HepG2 (cell line): ENCODE data around the gene MTRFR. TPM values are rescaled to one million over a fixed set of nuclear protein-coding genes. Genes with fewer than 3 reads are reported as not detected.

Source experiments
- EZH2 ChIP-seq: conservative IDR thresholded peaks from 2 replicates; pipeline ENCODE4 v1.6.1; 2012; ENCODE audit warnings: mild to moderate bottlenecking, low read depth, low read length, moderate library complexity
- FOSL2 ChIP-seq: sonication (generic); formaldehyde crosslinking; IDR thresholded peaks from 2 replicates; pipeline ENCODE4 v1.4.0; 2020; ENCODE audit warnings: missing genetic modification reagents
- HOXA7 ChIP-seq: sonication (generic); formaldehyde crosslinking; IDR thresholded peaks from 2 replicates; pipeline ENCODE4 v1.8.1; 2022; ENCODE audit warnings: mild to moderate bottlenecking, missing genetic modification reagents, moderate library complexity
- KLF11 ChIP-seq: IDR thresholded peaks from 2 replicates; pipeline ENCODE4 v1.6.1; 2016; ENCODE audit warnings: missing compliant biosample characterization
- PCBP2 ChIP-seq: fragments of 200-400 bp; formaldehyde crosslinking; optimal IDR thresholded peaks from 2 replicates; pipeline ENCODE3; 2018; ENCODE audit warnings: low read length, low read depth; ENCODE audit not compliant: poor library complexity, severe bottlenecking
- POGK ChIP-seq: sonication (generic); formaldehyde crosslinking; conservative IDR thresholded peaks from 2 replicates; pipeline ENCODE4 v1.8.0; 2022; ENCODE audit warnings: mild to moderate bottlenecking, moderate library complexity, missing genetic modification reagents
- PRMT3 ChIP-seq: sonication (generic); formaldehyde crosslinking; IDR thresholded peaks from 2 replicates; pipeline ENCODE4 v1.8.1; 2022; ENCODE audit warnings: low read depth, mild to moderate bottlenecking, moderate library complexity, missing genetic modification reagents, borderline replicate concordance
- SOX5 ChIP-seq: IDR thresholded peaks from 2 replicates; pipeline ENCODE4 v1.6.1; 2016; ENCODE audit warnings: borderline replicate concordance
- TERF1 ChIP-seq: sonication (generic); formaldehyde crosslinking; IDR thresholded peaks from 2 replicates; pipeline ENCODE4 v1.8.0; 2022; ENCODE audit warnings: mild to moderate bottlenecking, missing genetic modification reagents, moderate library complexity
- THYN1 ChIP-seq: sonication (generic); formaldehyde crosslinking; IDR thresholded peaks from 2 replicates; pipeline ENCODE4 v1.8.1; 2023; ENCODE audit warnings: low read depth, mild to moderate bottlenecking, moderate library complexity, missing genetic modification reagents, borderline replicate concordance
- ZC3H4 ChIP-seq: sonication (generic); formaldehyde crosslinking; IDR thresholded peaks from 2 replicates; pipeline ENCODE4 v1.4.0; 2020; ENCODE audit warnings: missing genetic modification reagents, borderline replicate concordance
- ZNF121 ChIP-seq: sonication (generic); formaldehyde crosslinking; IDR thresholded peaks from 2 replicates; pipeline ENCODE4 v1.5.0; 2020; ENCODE audit warnings: mild to moderate bottlenecking, missing genetic modification reagents
- ZNF160 ChIP-seq: sonication (generic); formaldehyde crosslinking; IDR thresholded peaks from 2 replicates; pipeline ENCODE4 v1.8.0; 2022; ENCODE audit warnings: mild to moderate bottlenecking, inconsistent platforms, missing genetic modification reagents
- ZNF777 ChIP-seq: sonication (generic); formaldehyde crosslinking; IDR thresholded peaks from 2 replicates; pipeline ENCODE4 v1.4.0; 2020; ENCODE audit warnings: missing genetic modification reagents
- polyA plus RNA-seq, 8 experiments: library from polyadenylated mRNA; depleted of rRNA in 3 of 8; stranded (reverse) in 7 of 8; unstranded in 1 of 8; fragments of >200 nt; fragmentation: Illumina TruSeq in 4 of 8; extraction: Trizol in 4 of 8; gene quantifications; 2 replicates each; pipeline versions ENCODE4 v1.2.1 to v1.2.3, GENCODE V29; 2011 to 2016; ENCODE audit warnings: low read depth in 4 of 8, missing spikeins in 1 of 8, mixed read lengths in 1 of 8; ENCODE audit not compliant: insufficient read depth in 1 of 8
- total RNA-seq, 5 experiments: library from RNA; depleted of rRNA; stranded (reverse); fragments of >200 nt; fragmentation: Illumina TruSeq; extraction: Trizol; gene quantifications; 2 replicates each; pipeline ENCODE4 v1.2.3, GENCODE V29; 2016; ENCODE audit warnings: low read depth in 1 of 5
- TF ChIP-seq, protein P1 (sequence below): IDR thresholded peaks from 2 replicates; pipeline ENCODE4 v1.6.1; 2016; ENCODE audit warnings: mild to moderate bottlenecking
- TF ChIP-seq, protein P2 (sequence below): sonication (generic); formaldehyde crosslinking; IDR thresholded peaks from 2 replicates; pipeline ENCODE4 v1.4.0; 2020; ENCODE audit warnings: mild to moderate bottlenecking, missing genetic modification reagents, borderline replicate concordance
- TF ChIP-seq, protein P3 (sequence below): sonication (generic); formaldehyde crosslinking; IDR thresholded peaks from 2 replicates; pipeline ENCODE4 v1.4.0; 2020; ENCODE audit warnings: missing genetic modification reagents

The MTRFR gene
- total and polyA plus RNA-seq, 2 of the 13 experiments (the other 11 are each of a cell fraction or from before 2014, with no cell fraction given), result 7.1 to 9.9 TPM

DNA sequence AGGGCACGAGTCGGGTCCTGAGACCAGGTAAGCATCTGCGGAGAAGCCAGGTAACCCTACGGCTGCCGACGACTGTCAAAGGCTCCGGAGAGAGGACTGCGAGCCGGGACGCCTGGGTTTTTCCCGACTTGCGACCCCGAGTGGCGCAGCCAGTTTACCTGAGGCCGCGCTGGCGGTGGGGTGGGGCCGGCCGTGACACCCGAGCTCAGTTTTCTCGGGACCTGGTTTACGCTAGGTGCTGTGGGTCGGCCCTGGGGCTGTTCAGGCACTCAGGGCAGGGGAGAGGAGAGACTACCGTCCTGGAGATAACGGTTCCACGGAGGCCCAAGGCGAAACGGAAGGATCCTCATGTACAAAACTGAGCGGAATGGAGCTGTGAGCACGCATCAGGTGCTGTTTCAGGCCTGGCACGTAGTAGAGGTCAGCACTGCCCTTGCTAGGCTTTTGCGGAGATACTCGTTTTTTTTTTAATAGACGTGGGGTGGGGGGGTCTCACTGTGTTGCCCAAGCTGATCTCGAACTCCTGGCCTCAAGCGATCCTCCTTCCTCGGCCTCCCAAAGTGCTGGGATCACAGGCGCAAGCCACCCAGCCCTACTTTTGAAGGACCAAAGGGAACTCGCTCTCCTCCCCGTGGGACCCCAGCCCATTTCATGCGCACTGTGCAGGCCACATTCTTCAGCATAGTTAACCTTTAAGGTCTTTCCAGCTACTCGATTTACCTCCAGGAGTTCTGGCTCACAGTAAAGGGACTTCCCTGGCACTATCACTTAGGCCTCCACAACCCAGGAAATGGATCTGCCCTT, 471 bp downstream of the MTRFR start (continued):
- TF ChIP-seq SOX5 (CRISPR knock-in tag), result no peak
- TF ChIP-seq, protein P1, sequence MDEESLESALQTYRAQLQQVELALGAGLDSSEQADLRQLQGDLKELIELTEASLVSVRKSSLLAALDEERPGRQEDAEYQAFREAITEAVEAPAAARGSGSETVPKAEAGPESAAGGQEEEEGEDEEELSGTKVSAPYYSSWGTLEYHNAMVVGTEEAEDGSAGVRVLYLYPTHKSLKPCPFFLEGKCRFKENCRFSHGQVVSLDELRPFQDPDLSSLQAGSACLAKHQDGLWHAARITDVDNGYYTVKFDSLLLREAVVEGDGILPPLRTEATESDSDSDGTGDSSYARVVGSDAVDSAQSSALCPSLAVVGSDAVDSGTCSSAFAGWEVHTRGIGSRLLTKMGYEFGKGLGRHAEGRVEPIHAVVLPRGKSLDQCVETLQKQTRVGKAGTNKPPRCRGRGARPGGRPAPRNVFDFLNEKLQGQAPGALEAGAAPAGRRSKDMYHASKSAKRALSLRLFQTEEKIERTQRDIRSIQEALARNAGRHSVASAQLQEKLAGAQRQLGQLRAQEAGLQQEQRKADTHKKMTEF, result no peak
- TF ChIP-seq ZNF160 (CRISPR knock-in tag), result no peak
- no peak for TF ChIP-seq ZC3H4 (CRISPR knock-in tag)
- TF ChIP-seq, protein P2, sequence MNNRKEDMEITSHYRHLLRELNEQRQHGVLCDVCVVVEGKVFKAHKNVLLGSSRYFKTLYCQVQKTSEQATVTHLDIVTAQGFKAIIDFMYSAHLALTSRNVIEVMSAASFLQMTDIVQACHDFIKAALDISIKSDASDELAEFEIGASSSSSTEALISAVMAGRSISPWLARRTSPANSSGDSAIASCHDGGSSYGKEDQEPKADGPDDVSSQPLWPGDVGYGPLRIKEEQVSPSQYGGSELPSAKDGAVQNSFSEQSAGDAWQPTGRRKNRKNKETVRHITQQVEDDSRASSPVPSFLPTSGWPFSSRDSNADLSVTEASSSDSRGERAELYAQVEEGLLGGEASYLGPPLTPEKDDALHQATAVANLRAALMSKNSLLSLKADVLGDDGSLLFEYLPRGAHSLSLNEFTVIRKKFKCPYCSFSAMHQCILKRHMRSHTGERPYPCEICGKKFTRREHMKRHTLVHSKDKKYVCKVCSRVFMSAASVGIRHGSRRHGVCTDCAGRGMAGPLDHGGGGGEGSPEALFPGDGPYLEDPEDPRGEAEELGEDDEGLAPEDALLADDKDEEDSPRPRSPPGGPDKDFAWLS, result no peak
- no peak for TF ChIP-seq EZH2
- TF ChIP-seq TERF1 (CRISPR knock-in tag), result no peak
- TF ChIP-seq PCBP2, result no peak
- TF ChIP-seq POGK (CRISPR knock-in tag), result no peak
- TF ChIP-seq HOXA7 (CRISPR knock-in tag), result no peak
- TF ChIP-seq, protein P3, sequence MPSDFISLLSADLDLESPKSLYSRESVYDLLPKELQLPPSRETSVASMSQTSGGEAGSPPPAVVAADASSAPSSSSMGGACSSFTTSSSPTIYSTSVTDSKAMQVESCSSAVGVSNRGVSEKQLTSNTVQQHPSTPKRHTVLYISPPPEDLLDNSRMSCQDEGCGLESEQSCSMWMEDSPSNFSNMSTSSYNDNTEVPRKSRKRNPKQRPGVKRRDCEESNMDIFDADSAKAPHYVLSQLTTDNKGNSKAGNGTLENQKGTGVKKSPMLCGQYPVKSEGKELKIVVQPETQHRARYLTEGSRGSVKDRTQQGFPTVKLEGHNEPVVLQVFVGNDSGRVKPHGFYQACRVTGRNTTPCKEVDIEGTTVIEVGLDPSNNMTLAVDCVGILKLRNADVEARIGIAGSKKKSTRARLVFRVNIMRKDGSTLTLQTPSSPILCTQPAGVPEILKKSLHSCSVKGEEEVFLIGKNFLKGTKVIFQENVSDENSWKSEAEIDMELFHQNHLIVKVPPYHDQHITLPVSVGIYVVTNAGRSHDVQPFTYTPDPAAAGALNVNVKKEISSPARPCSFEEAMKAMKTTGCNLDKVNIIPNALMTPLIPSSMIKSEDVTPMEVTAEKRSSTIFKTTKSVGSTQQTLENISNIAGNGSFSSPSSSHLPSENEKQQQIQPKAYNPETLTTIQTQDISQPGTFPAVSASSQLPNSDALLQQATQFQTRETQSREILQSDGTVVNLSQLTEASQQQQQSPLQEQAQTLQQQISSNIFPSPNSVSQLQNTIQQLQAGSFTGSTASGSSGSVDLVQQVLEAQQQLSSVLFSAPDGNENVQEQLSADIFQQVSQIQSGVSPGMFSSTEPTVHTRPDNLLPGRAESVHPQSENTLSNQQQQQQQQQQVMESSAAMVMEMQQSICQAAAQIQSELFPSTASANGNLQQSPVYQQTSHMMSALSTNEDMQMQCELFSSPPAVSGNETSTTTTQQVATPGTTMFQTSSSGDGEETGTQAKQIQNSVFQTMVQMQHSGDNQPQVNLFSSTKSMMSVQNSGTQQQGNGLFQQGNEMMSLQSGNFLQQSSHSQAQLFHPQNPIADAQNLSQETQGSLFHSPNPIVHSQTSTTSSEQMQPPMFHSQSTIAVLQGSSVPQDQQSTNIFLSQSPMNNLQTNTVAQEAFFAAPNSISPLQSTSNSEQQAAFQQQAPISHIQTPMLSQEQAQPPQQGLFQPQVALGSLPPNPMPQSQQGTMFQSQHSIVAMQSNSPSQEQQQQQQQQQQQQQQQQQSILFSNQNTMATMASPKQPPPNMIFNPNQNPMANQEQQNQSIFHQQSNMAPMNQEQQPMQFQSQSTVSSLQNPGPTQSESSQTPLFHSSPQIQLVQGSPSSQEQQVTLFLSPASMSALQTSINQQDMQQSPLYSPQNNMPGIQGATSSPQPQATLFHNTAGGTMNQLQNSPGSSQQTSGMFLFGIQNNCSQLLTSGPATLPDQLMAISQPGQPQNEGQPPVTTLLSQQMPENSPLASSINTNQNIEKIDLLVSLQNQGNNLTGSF (CRISPR knock-in tag), result no peak
- no peak for TF ChIP-seq PRMT3 (CRISPR knock-in tag)
- TF ChIP-seq KLF11 (CRISPR knock-in tag), result no peak
- peak; percentile 66 for TF ChIP-seq ZNF121 (CRISPR knock-in tag)
- TF ChIP-seq THYN1 (CRISPR knock-in tag), result no peak
- TF ChIP-seq ZNF777, result peak; percentile 45; the same call in 1 of the 2 replicates
- TF ChIP-seq FOSL2, result 0 out of 2 replicates have a peak, but pooled peaks have one; percentile 2
